H9 (cell line): Measurements from ENCODE around the gene MSS51. TPM values are rescaled to one million over a fixed set of nuclear protein-coding genes. Genes with fewer than 3 reads are reported as not detected.

Experiments used
- DNase-seq: peaks from one replicate; pipeline ENCODE4 v3.0.0-alpha.2; 2017
- H2AFZ ChIP-seq: one replicate; pipeline ENCODE4 v1.6.1; 2013; ENCODE audit warnings: mild to moderate bottlenecking, low read length, control low read depth, moderate library complexity
- H2AK5ac ChIP-seq: 2 replicates; pipeline ENCODE4 v1.6.1; 2013; ENCODE audit warnings: low read length, control low read depth, mixed read lengths; ENCODE audit not compliant: insufficient read length
- H2BK120ac ChIP-seq: one replicate; pipeline ENCODE4 v1.6.1; 2013; ENCODE audit warnings: low read depth, mild to moderate bottlenecking, low read length, control low read depth, inconsistent platforms; ENCODE audit not compliant: poor library complexity, severe bottlenecking
- H2BK12ac ChIP-seq: 2 replicates; pipeline ENCODE4 v1.6.1; 2013; ENCODE audit warnings: low read length, control low read depth, mixed read lengths, low read depth; ENCODE audit not compliant: insufficient read length
- H2BK15ac ChIP-seq: 2 replicates; pipeline ENCODE4 v1.6.1; 2013; ENCODE audit warnings: low read depth, low read length, control low read depth
- H2BK20ac ChIP-seq: one replicate; pipeline ENCODE4 v1.6.1; 2013; ENCODE audit warnings: low read depth, mild to moderate bottlenecking, low read length, control low read depth, inconsistent platforms; ENCODE audit not compliant: poor library complexity, severe bottlenecking
- H2BK5ac ChIP-seq: 2 replicates; pipeline ENCODE4 v1.6.1; 2013; ENCODE audit warnings: low read length, control low read depth, mixed read lengths; ENCODE audit not compliant: insufficient read length
- H3K14ac ChIP-seq: 2 replicates; pipeline ENCODE4 v1.6.1; 2013; ENCODE audit warnings: low read length, control low read depth; ENCODE audit not compliant: insufficient read depth
- H3K18ac ChIP-seq: 2 replicates; pipeline ENCODE4 v1.6.1; 2013; ENCODE audit warnings: low read depth, mild to moderate bottlenecking, mixed read lengths, low read length, control low read depth; ENCODE audit not compliant: insufficient read length
- H3K23ac ChIP-seq: 2 replicates; pipeline ENCODE4 v1.6.1; 2013; ENCODE audit warnings: low read length, control low read depth, mixed read lengths, low read depth; ENCODE audit not compliant: insufficient read length
- H3K23me2 ChIP-seq: 2 replicates; pipeline ENCODE4 v1.6.1; 2013; ENCODE audit warnings: low read depth, mild to moderate bottlenecking, mixed read lengths, low read length, control low read depth; ENCODE audit not compliant: insufficient read length, poor library complexity, severe bottlenecking
- H3K27ac ChIP-seq: 2 replicates; pipeline ENCODE4 v1.5.1; 2013; ENCODE audit warnings: low read length, control low read depth, mixed read lengths, low read depth; ENCODE audit not compliant: insufficient read length
- H3K27me3 ChIP-seq: 2 replicates; pipeline ENCODE4 v1.6.1; 2013; ENCODE audit warnings: low read length, control low read depth, inconsistent platforms; ENCODE audit not compliant: insufficient read depth
- H3K4ac ChIP-seq: 2 replicates; pipeline ENCODE4 v1.6.1; 2013; ENCODE audit warnings: low read depth, mild to moderate bottlenecking, control low read depth, inconsistent platforms, low read length, moderate library complexity
- H3K4me1 ChIP-seq: 2 replicates; pipeline ENCODE4 v1.6.1; 2013; ENCODE audit warnings: low read length, control low read depth, inconsistent platforms; ENCODE audit not compliant: insufficient read depth
- H3K4me2 ChIP-seq: 2 replicates; pipeline ENCODE4 v1.6.1; 2013; ENCODE audit warnings: low read length, control low read depth, mixed read lengths; ENCODE audit not compliant: insufficient read length, insufficient read depth
- H3K56ac ChIP-seq: 2 replicates; pipeline ENCODE4 v1.6.1; 2013; ENCODE audit warnings: low read depth, mild to moderate bottlenecking, mixed read lengths, low read length, control low read depth; ENCODE audit not compliant: insufficient read length
- H3K79me1 ChIP-seq: 2 replicates; pipeline ENCODE4 v1.6.1; 2013; ENCODE audit warnings: low read depth, mild to moderate bottlenecking, moderate library complexity, low read length, control low read depth, inconsistent platforms; ENCODE audit not compliant: insufficient read depth, poor library complexity, severe bottlenecking
- H3K79me2 ChIP-seq: 2 replicates; pipeline ENCODE4 v1.6.1; 2013; ENCODE audit warnings: low read length, control low read depth, inconsistent platforms; ENCODE audit not compliant: insufficient read depth
- H3K9ac ChIP-seq: 2 replicates; pipeline ENCODE4 v1.6.1; 2013; ENCODE audit warnings: low read length, control low read depth, mixed read lengths; ENCODE audit not compliant: insufficient read length; ENCODE audit errors: extremely low read depth
- H3K9me3 ChIP-seq: one replicate; pipeline ENCODE4 v1.6.1; 2013; ENCODE audit warnings: low read depth, low read length, inconsistent platforms; ENCODE audit not compliant: control insufficient read depth
- H3T11ph ChIP-seq: one replicate; pipeline ENCODE4 v1.6.1; 2013; ENCODE audit warnings: mild to moderate bottlenecking, low read length, control low read depth, inconsistent platforms
- H4K20me1 ChIP-seq: one replicate; pipeline ENCODE4 v1.6.1; 2013; ENCODE audit not compliant: control insufficient read depth, insufficient read length, insufficient read depth
- H4K5ac ChIP-seq: 2 replicates; pipeline ENCODE4 v1.6.1; 2013; ENCODE audit warnings: low read depth, mild to moderate bottlenecking, mixed read lengths, low read length, control low read depth; ENCODE audit not compliant: insufficient read length
- H4K8ac ChIP-seq: replicated peaks from 2 replicates; pipeline ENCODE4 v1.6.1; 2013; ENCODE audit warnings: low read length, control low read depth, mixed read lengths, low read depth; ENCODE audit not compliant: insufficient read length
- H4K91ac ChIP-seq: 2 replicates; pipeline ENCODE4 v1.6.1; 2013; ENCODE audit warnings: low read depth, mild to moderate bottlenecking, moderate library complexity, mixed read lengths, low read length, control low read depth; ENCODE audit not compliant: insufficient read length
- H3K27ac Mint-ChIP-seq, 3 experiments: 2 replicates in 2 of 3; 3 replicates in 1 of 3; pipeline ENCODE4 v1.8.0; 2020 to 2021; ENCODE audit warnings: mixed read lengths in 3 of 3, mild to moderate bottlenecking in 1 of 3, moderate library complexity in 1 of 3
- H3K27me3 Mint-ChIP-seq: 2 replicates; pipeline ENCODE4 v1.8.0; 2021; ENCODE audit warnings: low read depth, mild to moderate bottlenecking, moderate library complexity, mixed read lengths
- H3K36me3 Mint-ChIP-seq, 3 experiments: 2 replicates in 2 of 3; 3 replicates in 1 of 3; pipeline ENCODE4 v1.8.0; 2020 to 2021; ENCODE audit warnings: low read depth in 3 of 3, mixed read lengths in 3 of 3; ENCODE audit not compliant: insufficient read depth in 1 of 3
- H3K4me1 Mint-ChIP-seq, 2 experiments: 2 replicates each; pipeline ENCODE4 v1.8.0; 2020; ENCODE audit warnings: mixed read lengths in 2 of 2
- H3K4me3 Mint-ChIP-seq, 2 experiments: 2 replicates in 1 of 2; 3 replicates in 1 of 2; pipeline ENCODE4 v1.8.0; 2020 to 2021; ENCODE audit warnings: mild to moderate bottlenecking in 2 of 2, mixed read lengths in 2 of 2, moderate library complexity in 1 of 2
- H3K9me3 Mint-ChIP-seq, 2 experiments: 2 replicates in 1 of 2; 3 replicates in 1 of 2; pipeline ENCODE4 v1.8.0; 2020; ENCODE audit warnings: mild to moderate bottlenecking in 2 of 2, mixed read lengths in 2 of 2, moderate library complexity in 1 of 2
- WGBS: extraction: QIAGEN DNeasy Blood & Tissue Kit; methylation state at CpG from one replicate; pipeline ENCODE4 v1.1.7; 2013; ENCODE audit warnings: missing lambda C conversion rate, low lambda C conversion rate, mixed read lengths; ENCODE audit not compliant: insufficient read length; ENCODE audit errors: extremely low coverage; 5-methylcytosine and 5-hydroxymethylcytosine counted together
- total RNA-seq: library from RNA; stranded (reverse); gene quantifications from 2 replicates; pipeline ENCODE4 v1.2.1, GENCODE V29; 2021
- TF ChIP-seq, protein P1 (sequence below): fragments of 200-600 bp; sonication (generic); conservative IDR thresholded peaks from 3 replicates; pipeline ENCODE4 v1.8.0; 2021; ENCODE audit warnings: antibody characterized with exemption, mild to moderate bottlenecking

Gene MSS51
- total RNA-seq, 1 experiment from 2014 or later = 1.9 TPM

DNA sequence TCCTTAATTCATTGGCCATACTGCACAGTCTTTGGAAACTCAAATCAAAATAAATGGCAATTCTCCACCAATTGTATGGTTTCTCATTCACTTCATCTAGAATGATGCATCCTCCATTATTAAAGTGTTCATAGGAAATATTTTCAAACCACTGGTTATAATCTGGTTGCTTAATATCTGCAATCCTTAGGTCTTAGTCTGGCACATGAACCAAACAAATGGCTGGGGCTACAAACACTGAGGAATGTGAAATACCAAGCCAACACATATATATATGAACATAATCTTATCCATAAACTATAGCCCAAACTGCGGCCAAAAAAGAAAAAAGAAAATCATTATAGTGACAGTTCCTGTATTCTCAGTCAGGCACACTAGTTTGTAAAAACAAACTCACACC is 5.7 kb upstream of the MSS51 start:
- Histone ChIP-seq H3K23ac (no peak overlapping the region), H4K91ac (no peak overlapping the region), H3K27me3 (no peaks in the 10 kb centered on the region), H3K4me1 (no peaks in the 10 kb centered on the region), H3K18ac (no peak overlapping the region), H4K5ac (no peak overlapping the region), H2BK15ac (no peak overlapping the region), H4K8ac (no peak overlapping the region), H3K4ac (no peak overlapping the region), H3K79me2 (no peaks in the 10 kb centered on the region), H2AK5ac (no peak overlapping the region), H3K56ac (no peak overlapping the region), H3K9me3 (no peaks in the 10 kb centered on the region), H2BK12ac (no peak overlapping the region), H3K27ac (no peak overlapping the region), H2BK120ac (no peak overlapping the region), H3K4me2 (no peak overlapping the region), H3T11ph (no peak overlapping the region), H2BK5ac (no peak overlapping the region), H2BK20ac (no peak overlapping the region), H3K9ac (no peak overlapping the region), H3K23me2 (no peaks in the 10 kb centered on the region), H3K79me1 (no peaks in the 10 kb centered on the region), H4K20me1 (no peaks in the 10 kb centered on the region), H3K14ac (no peak overlapping the region), H2AFZ (no peak overlapping the region)
- Mint-ChIP-seq H3K9me3 (no peaks in the 10 kb centered on the region), H3K27ac (no peak overlapping the region), H3K36me3 (peaks cover 0 to 7% (median 0%) of the 10 kb centered on the region in 3 experiments; a peak in 4 of 7 replicates), H3K27me3 (no peaks in the 10 kb centered on the region), H3K4me1 (no peaks in the 10 kb centered on the region), H3K4me3 (no peak overlapping the region)
- DNase-seq = no peak
- TF ChIP-seq, protein P1, sequence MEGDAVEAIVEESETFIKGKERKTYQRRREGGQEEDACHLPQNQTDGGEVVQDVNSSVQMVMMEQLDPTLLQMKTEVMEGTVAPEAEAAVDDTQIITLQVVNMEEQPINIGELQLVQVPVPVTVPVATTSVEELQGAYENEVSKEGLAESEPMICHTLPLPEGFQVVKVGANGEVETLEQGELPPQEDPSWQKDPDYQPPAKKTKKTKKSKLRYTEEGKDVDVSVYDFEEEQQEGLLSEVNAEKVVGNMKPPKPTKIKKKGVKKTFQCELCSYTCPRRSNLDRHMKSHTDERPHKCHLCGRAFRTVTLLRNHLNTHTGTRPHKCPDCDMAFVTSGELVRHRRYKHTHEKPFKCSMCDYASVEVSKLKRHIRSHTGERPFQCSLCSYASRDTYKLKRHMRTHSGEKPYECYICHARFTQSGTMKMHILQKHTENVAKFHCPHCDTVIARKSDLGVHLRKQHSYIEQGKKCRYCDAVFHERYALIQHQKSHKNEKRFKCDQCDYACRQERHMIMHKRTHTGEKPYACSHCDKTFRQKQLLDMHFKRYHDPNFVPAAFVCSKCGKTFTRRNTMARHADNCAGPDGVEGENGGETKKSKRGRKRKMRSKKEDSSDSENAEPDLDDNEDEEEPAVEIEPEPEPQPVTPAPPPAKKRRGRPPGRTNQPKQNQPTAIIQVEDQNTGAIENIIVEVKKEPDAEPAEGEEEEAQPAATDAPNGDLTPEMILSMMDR = no peak
- no CpG with 5 or more reads among the region's 1 CpG for WGBS
